ENCODE results near the gene DNAJA4.

GRCh38 chr15:78325092-78325843 lies 60.9 kb downstream of the DNAJA4 start:
- no peak for TF ChIP-seq ZNF8 (CRISPR knock-in tag; IDR thresholded peaks at IDR 0.05)
- no peak for TF ChIP-seq ZNF70 (CRISPR knock-in tag; IDR thresholded peaks at IDR 0.05)
- TF ChIP-seq PATZ1 (CRISPR knock-in tag; IDR thresholded peaks at IDR 0.05; ENCODE audit: borderline replicate concordance), result no peak
- TF ChIP-seq POU6F1 (CRISPR knock-in tag; IDR thresholded peaks at IDR 0.05; ENCODE audit: borderline replicate concordance, low read depth), result no peak
- no peak for TF ChIP-seq PPARA (CRISPR knock-in tag; IDR thresholded peaks at IDR 0.05; ENCODE audit: borderline replicate concordance)
- no peak for TF ChIP-seq RARB (CRISPR knock-in tag; IDR thresholded peaks at IDR 0.05)
- no peak for TF ChIP-seq CREB5 (CRISPR knock-in tag; IDR thresholded peaks at IDR 0.05; ENCODE audit: low read depth)
